COR-L47 (cell line): ENCODE measurements around the gene IRF2BPL.
A peak's percentile ranks its signal among the peaks of the same experiment; 100 is the strongest.

Source experiments
- DNase-seq: peaks from one replicate; lab custom pipeline; 2025; lab: John Stamatoyannopoulos, UW

The IRF2BPL gene

GRCh38 chr14:77053046-77053841, 24.7 kb upstream of the IRF2BPL start:
- peak; percentile 64 for DNase-seq

GRCh38 chr14:77052281-77053044, 24.0 kb upstream of the IRF2BPL start:
- peak; percentile 62 for DNase-seq

DNA sequence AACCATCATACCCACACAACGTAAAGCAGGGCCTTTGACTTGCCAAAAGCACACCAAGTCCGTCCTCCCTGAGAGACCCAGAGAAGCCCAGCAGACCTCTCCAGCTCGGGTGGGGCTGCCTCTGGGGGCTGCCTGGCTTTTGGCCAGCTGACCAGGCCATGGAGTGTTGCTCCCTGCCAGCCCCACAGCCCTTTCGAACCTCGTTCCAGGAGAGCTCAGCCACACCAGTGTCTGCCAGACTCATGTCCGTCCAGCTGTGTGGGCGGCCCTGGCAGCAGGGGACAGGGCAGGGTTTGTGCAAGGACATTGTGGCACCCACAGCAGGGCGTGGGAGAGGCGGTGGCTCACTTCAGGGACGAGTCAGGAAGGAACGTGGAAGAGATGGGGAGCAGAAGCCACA, 22.6 kb upstream of the IRF2BPL start:
- DNase-seq, result no peak

DNA sequence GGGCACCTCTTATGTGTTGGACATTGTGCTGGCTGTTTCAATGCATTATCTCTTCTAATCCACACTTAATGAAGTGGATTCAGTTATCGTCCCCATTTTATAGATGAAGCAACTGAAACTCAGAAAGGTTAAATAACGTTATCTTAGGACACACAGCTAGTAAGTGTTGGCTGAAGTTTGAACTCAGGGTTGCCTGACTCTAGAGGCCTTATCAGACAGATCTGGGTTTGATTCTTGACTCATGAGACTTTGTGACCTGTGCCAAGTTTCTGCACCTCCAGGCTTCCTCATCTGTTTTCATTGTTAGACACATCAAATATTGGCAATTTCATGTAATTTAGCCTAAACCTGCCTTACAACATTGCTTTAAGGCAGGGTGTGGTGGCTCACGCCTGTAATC, 18.2 kb upstream of the IRF2BPL start:
- no peak for DNase-seq

GRCh38 chr14:77045238-77046162, 17.0 kb upstream of the IRF2BPL start:
- no peak for DNase-seq

- no peak for DNase-seq
Observed at GRCh38 chr14:77044783-77045237, 16.3 kb upstream of the IRF2BPL start.

GRCh38 chr14:77043984-77044485, 15.5 kb upstream of the IRF2BPL start:
- no peak for DNase-seq

DNA sequence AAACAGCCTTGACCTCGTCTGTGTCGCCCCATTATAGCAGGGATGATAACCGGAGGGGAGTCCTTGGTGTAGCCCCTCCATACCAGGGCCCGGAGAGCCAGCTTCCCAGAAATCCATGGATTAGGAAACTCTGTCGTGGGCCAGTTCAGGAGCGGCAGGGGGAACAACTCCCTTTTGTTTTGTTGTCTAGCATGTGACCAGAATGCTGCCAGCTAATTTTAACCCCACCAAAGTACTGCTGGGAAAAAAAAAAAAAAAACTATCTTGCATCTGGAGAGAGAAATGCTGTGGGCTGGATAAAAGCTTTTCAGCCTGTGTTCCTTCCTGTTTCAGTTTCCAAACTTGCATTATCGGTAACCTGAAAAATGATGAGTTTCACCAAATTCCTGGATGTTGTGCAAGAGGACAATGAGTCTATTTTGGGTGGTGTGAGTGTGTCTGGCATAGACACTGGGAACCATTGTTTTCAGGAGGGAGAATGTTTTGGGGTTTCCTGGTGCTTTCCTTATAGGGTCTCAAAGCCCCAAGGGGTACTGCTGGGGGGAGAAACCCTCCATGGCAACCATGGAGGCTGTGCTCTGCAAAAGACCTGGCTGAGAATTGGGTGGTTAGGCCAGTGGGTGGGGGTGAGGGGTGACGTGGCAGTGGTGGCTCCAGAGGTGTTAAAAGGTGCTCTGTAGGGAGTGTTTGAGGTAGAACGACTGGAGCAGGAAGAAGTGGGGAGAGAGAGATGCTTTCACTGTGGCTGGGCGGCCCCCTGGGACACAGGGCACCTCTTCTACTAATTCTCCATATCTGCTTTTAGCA, 14.9 kb upstream of the IRF2BPL start:
- DNase-seq, result no peak

DNA sequence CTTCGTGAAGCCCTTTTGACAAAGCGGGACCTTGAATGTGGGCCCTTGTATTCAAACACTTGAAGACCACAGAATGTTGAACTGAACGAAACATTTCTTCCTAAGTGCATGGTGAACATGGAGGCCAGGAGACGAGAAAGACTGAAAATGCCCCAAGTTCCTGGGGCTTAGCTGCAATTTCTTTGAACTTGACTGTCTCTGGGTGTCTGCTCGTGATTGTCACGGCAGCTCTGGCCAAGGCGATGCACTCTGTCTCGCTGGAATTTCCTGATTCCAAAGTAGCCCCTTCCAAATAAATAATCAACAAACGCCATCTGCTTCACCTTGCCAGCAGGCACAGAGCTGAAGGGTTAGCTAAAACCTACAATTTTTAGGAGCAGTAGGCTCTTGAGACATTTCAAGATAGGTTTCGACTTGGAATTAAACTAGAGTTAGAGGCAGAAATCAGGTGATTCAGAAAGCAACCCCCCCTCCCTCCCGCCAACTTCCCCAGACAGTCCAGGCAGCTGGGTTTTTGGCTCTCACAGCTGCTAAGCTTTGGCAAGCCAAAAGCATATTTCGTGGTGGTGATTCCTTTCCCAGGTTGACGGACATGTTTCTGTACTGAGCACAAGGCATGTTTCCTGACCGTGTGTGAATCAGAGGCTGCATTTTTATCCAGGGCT, 13.5 kb upstream of the IRF2BPL start:
- DNase-seq, result no peak

GRCh38 chr14:77040741-77041653, 12.5 kb upstream of the IRF2BPL start:
- DNase-seq, result no peak

DNA sequence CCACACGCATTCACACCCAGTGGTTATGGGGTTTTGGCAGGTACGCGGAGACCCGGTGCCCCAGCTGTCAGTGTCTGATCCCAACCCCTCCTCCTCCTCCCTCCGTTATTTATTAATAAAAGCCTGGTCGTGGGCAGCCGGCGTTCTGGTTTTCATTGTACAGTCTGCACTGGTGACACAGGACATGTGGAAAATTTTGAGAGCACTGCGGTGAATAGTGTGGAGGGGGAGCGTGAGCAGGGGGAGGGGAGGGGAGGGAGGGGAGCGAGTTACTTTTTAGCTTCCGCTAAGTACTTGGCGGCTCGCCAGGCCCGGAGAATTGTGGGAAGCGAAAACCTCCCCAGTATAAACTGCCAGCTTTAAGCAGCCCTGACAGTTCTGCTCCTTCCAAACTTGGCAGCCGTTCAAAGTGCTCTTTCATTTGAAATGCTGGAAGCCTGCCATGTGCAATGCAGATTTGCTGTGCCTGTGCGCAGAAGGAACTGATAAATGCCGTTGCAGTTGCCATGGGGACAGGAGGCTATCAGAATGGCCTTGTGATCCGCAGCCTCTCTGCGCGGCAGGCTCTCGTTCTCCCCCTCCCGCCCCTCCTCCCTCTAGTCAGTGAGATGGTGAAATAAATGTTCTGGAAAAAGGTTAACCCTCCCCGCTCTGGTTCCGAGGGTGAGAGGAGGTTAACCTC, 11.7 kb upstream of the IRF2BPL start:
- DNase-seq, result peak; percentile 100

- no peak for DNase-seq
Observed at GRCh38 chr14:77039285-77040058, 11.0 kb upstream of the IRF2BPL start.

DNA sequence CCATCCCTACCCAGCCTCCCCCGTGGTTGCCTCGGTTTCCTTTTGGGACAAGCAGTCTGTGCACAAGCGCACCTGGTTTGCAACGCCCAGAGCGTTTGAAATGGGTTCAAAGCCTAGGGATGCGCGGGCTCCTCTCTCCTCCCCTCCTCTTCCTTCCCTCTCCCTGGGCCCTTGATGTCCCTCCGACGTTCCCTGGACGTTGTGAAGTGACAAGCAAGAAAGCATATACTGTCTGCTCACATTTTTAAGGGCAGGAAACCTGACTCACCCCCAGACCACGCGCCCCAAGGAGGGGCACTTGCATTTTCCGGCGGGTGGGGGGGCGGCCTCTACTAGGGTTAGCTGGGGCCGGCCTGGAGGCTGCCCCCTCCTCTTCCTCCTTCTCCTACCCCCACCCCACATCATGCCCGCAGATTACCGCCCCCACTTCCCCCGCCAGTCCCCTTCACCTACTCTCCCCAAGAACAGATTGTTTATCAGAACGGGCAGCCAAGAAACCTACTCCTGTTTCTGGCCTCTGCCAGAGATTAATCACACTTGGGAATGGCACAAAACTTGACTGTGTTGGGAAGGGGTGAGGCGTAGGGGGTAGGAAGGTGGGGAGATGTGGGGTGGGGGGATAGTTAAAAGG, 9.5 kb upstream of the IRF2BPL start:
- DNase-seq, result no peak

DNA sequence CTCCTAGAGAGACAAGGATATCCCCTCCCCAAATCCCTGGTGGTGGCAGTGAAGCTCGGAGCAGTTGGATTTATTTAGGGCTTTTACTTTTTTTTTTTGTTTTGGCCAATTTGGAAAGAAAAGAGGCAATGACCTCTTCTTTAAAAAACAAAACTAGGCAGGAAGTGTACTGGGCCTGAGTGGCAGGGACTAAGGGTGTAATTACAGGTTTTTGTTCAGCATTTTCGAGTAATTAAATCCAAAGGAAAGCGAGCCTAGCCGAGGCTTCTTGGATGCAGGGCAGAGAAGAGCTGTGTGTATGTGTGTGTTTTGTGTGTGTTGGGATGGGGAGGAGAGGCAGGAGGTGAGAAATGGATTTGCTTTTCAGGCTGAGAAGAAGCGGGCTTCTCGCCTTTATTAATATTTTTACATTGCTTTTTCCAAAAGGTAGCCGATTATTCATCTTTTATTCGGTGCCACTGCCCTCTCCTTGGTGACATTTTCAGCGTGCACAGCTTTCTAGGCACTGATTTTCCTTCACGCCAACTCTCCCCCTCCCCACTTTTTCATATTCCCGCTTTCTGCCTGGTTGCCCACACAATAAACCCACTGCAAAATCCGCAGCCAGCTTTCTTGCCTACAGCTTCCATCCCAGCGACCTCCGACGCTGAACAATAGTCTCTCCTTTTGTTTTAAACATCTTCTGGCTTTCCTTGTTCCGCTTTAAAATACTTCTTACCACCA, 8.9 kb upstream of the IRF2BPL start:
- peak; percentile 88 for DNase-seq

GRCh38 chr14:77036484-77037214, 8.1 kb upstream of the IRF2BPL start:
- no peak for DNase-seq

- DNase-seq, result no peak
Observed at GRCh38 chr14:77035267-77035666, 6.8 kb upstream of the IRF2BPL start.
